SK-N-SH treated with all-trans-retinoic acid at 6 μM for 48 hours (cell line): ENCODE data around the gene EEFSEC.

Experiments
- ATAC-seq: fragments of 200-7000 bp; cut with Tn5 transposase; 3 replicates; pipeline ENCODE4 v1.9.1; 2020; ENCODE audit warnings: mild to moderate bottlenecking, moderate library complexity
- ARNTL ChIP-seq: fragments of 450-650 bp; formaldehyde crosslinking; IDR thresholded peaks from 2 replicates; pipeline ENCODE4 v1.5.0; 2020; ENCODE audit warnings: low read depth, mild to moderate bottlenecking, moderate library complexity, borderline replicate concordance
- BACH2 ChIP-seq: fragments of 250-450 bp; sonication (Bioruptor Pico); IDR thresholded peaks from 2 replicates; pipeline ENCODE4 v1.9.0; 2021; ENCODE audit warnings: mild to moderate bottlenecking, borderline replicate concordance
- CSDC2 ChIP-seq: fragments of 250-450 bp; sonication (Bioruptor Pico); IDR thresholded peaks from 2 replicates; pipeline ENCODE4 v1.5.0; 2020; ENCODE audit warnings: mild to moderate bottlenecking, moderate library complexity
- CSRNP3 ChIP-seq: fragments of 250-450 bp; sonication (Bioruptor Pico); IDR thresholded peaks from 2 replicates; pipeline ENCODE4 v1.5.1; 2021; ENCODE audit warnings: mild to moderate bottlenecking, moderate library complexity
- GLIS3 ChIP-seq: fragments of 250-450 bp; sonication (Bioruptor Pico); IDR thresholded peaks from 2 replicates; pipeline ENCODE4 v1.5.0; 2020; ENCODE audit warnings: mild to moderate bottlenecking, moderate library complexity
- ISL1 ChIP-seq: fragments of 250-450 bp; sonication (Bioruptor Pico); IDR thresholded peaks from 2 replicates; pipeline ENCODE4 v2.1.2; 2022; ENCODE audit warnings: mild to moderate bottlenecking, moderate library complexity
- OSR1 ChIP-seq: fragments of 250-450 bp; sonication (Bioruptor Pico); IDR thresholded peaks from 2 replicates; pipeline ENCODE4 v1.8.0; 2022; ENCODE audit warnings: moderate library complexity, mild to moderate bottlenecking, inconsistent platforms
- POU6F1 ChIP-seq: fragments of 250-450 bp; sonication (Bioruptor Pico); IDR thresholded peaks from 2 replicates; pipeline ENCODE4 v1.8.0; 2021; ENCODE audit warnings: low read depth, mild to moderate bottlenecking, moderate library complexity, borderline replicate concordance
- PPARA ChIP-seq: fragments of 250-450 bp; sonication (Bioruptor Pico); IDR thresholded peaks from 2 replicates; pipeline ENCODE4 v1.5.0; 2020; ENCODE audit warnings: mild to moderate bottlenecking, borderline replicate concordance
- RARB ChIP-seq: fragments of 250-450 bp; sonication (Bioruptor Pico); IDR thresholded peaks from 2 replicates; pipeline ENCODE4 v1.8.0; 2021; ENCODE audit warnings: mild to moderate bottlenecking, moderate library complexity
- SNAI2 ChIP-seq: fragments of 250-450 bp; sonication (Bioruptor Pico); IDR thresholded peaks from 2 replicates; pipeline ENCODE4 v1.5.0; 2020; ENCODE audit warnings: mild to moderate bottlenecking, moderate library complexity
- TCF4 ChIP-seq: fragments of 250-450 bp; sonication (Bioruptor Pico); IDR thresholded peaks from 2 replicates; pipeline ENCODE4 v1.8.0; 2021; ENCODE audit warnings: mild to moderate bottlenecking, moderate library complexity, borderline replicate concordance
- TOX ChIP-seq: fragments of 250-450 bp; sonication (Bioruptor Pico); IDR thresholded peaks from 2 replicates; pipeline ENCODE4 v1.8.0; 2021; ENCODE audit warnings: mild to moderate bottlenecking, moderate library complexity, borderline replicate concordance
- TSHZ2 ChIP-seq: fragments of 250-450 bp; sonication (Bioruptor Pico); IDR thresholded peaks from 2 replicates; pipeline ENCODE4 v1.5.0; 2020; ENCODE audit warnings: mild to moderate bottlenecking, moderate library complexity
- ZFP3 ChIP-seq: fragments of 250-450 bp; sonication (Bioruptor Pico); IDR thresholded peaks from 2 replicates; pipeline ENCODE4 v1.5.0; 2020; ENCODE audit warnings: mild to moderate bottlenecking, moderate library complexity
- ZNF70 ChIP-seq: fragments of 450-650 bp; formaldehyde crosslinking; IDR thresholded peaks from 2 replicates; pipeline ENCODE4 v1.5.0; 2020; ENCODE audit warnings: mild to moderate bottlenecking, moderate library complexity
- ZNF8 ChIP-seq: fragments of 450-650 bp; formaldehyde crosslinking; IDR thresholded peaks from 2 replicates; pipeline ENCODE4 v1.5.0; 2020; ENCODE audit warnings: mild to moderate bottlenecking, moderate library complexity

EEFSEC gene

GRCh38 chr3:128168836-128169235 lies 15.6 kb downstream of the EEFSEC start:
- no peak for ATAC-seq
- TF ChIP-seq CSRNP3 (CRISPR knock-in tag) (no peak), RARB (no peak), ZNF70 (CRISPR knock-in tag) (no peak), TCF4 (CRISPR knock-in tag) (no peak), OSR1 (no peak), ZFP3 (no peak), ZNF8 (no peak), ISL1 (CRISPR knock-in tag) (no peak), BACH2 (no peak), TOX (CRISPR knock-in tag) (no peak), ARNTL (CRISPR knock-in tag) (no peak), POU6F1 (no peak), PPARA (CRISPR knock-in tag) (no peak), CSDC2 (no peak), GLIS3 (CRISPR knock-in tag) (no peak)
- TF ChIP-seq, all 23 proteins: peak for 0

GRCh38 chr3:128170866-128171516 lies 17.7 kb downstream of the EEFSEC start:
- no peak for TF ChIP-seq SNAI2 (CRISPR knock-in tag)
- TF ChIP-seq TCF4 (CRISPR knock-in tag), result peak; percentile 70; the same call in 1 of the 2 replicates
- TF ChIP-seq TSHZ2 (CRISPR knock-in tag), result peak; percentile 65; the same call in 1 of the 2 replicates
- ATAC-seq, result peak; percentile 97

GRCh38 chr3:128173200-128173599 lies 19.9 kb downstream of the EEFSEC start:
- ATAC-seq, result no peak
- TF ChIP-seq CSDC2 (no peak), ZNF70 (CRISPR knock-in tag) (no peak)

GRCh38 chr3:128173849-128174248 lies 20.6 kb downstream of the EEFSEC start:
- TF ChIP-seq TSHZ2 (CRISPR knock-in tag) (0 out of 2 replicates have a peak, but pooled peaks have one; percentile 17), PPARA (CRISPR knock-in tag) (no peak)
- no peak; the same call in 2 of the 3 replicates for ATAC-seq
